Aorta (tissue), 5 donors: Measurements from ENCODE around the gene IFIT2. TPM values are rescaled to one million over a fixed set of nuclear protein-coding genes. Genes with fewer than 3 reads are reported as not detected.

ENCODE experiments used
- ATAC-seq: fragments of 200-7000 bp; cut with Tn5 transposase; one replicate; pipeline ENCODE4 v1.9.1; 2022; ENCODE audit warnings: moderate library complexity; ENCODE audit not compliant: low FRiP score
- DNase-seq, 2 donors: peaks; one replicate each; pipeline ENCODE4 v3.0.0-alpha.2; 2020
- H3K27ac ChIP-seq, 2 donors: one replicate each; pipeline ENCODE4 v1.5.1; 2013; ENCODE audit warnings: low read length in 2 of 2, mild to moderate bottlenecking in 2 of 2, moderate library complexity in 2 of 2, control low read depth in 1 of 2, inconsistent platforms in 1 of 2, low read depth in 1 of 2
- H3K27me3 ChIP-seq, 2 donors: one replicate each; pipeline ENCODE4 v1.6.1; 2013; ENCODE audit warnings: control low read depth in 1 of 2, low read length in 1 of 2, mild to moderate bottlenecking in 1 of 2, moderate library complexity in 1 of 2; ENCODE audit not compliant: insufficient read depth in 2 of 2, control insufficient read depth in 1 of 2
- H3K36me3 ChIP-seq, 2 donors: one replicate each; pipeline ENCODE4 v1.6.1; 2013; ENCODE audit warnings: control low read depth in 1 of 2, low read length in 1 of 2, mild to moderate bottlenecking in 1 of 2; ENCODE audit not compliant: insufficient read depth in 2 of 2, control insufficient read depth in 1 of 2
- H3K4me1 ChIP-seq, 2 donors: one replicate each; pipeline ENCODE4 v1.6.1; 2013; ENCODE audit warnings: low read length in 2 of 2, control low read depth in 1 of 2, mild to moderate bottlenecking in 1 of 2, moderate library complexity in 1 of 2; ENCODE audit not compliant: insufficient read depth in 2 of 2, control insufficient read depth in 1 of 2
- H3K4me3 ChIP-seq, 2 donors: one replicate each; pipeline ENCODE4 v1.5.1; 2013; ENCODE audit warnings: low read length in 2 of 2, control low read depth in 1 of 2, mild to moderate bottlenecking in 1 of 2
- H3K9me3 ChIP-seq: one replicate; pipeline ENCODE4 v1.6.1; 2013; ENCODE audit warnings: mild to moderate bottlenecking, low read length; ENCODE audit not compliant: control insufficient read depth
- WGBS, 2 donors: extraction: QIAGEN DNeasy Blood & Tissue Kit; methylation state at CpG; one replicate each; pipeline ENCODE4 v1.1.7; 2013; 5-methylcytosine and 5-hydroxymethylcytosine counted together
- intact Hi-C, 2 donors: fragments of 100-400 bp; cut with DNase I; formaldehyde crosslinking; loops; one replicate each; pipeline versions ENCODE4 v1.14.2 to v1.15.0; 2022
- polyA plus RNA-seq, 2 donors: library from polyadenylated mRNA; stranded (reverse); fragments of 200-250 nt; gene quantifications; one replicate each; pipeline ENCODE4 v1.2.3, GENCODE V29; 2013
- total RNA-seq, 2 donors: library from RNA; stranded (reverse); fragmentation: NEBNext Ultra II Directional; extraction: Animal tissue kit (Norgen Biotek cat#: 25700); gene quantifications; one replicate each; pipeline ENCODE4 v1.2.1, GENCODE V29; 2021
- donor health status: healthy with polysubstance abuse.
- donor health status: Bipolar disorder and iron deficiency.
- donor health status: DM: no; HTN: no; CAD: no.
- donor health status: DM: no; HTN: no; CAD: no.
- donor health status: DM: yes; HTN: yes; CAD: no.

The IFIT2 gene
- total and polyA plus RNA-seq, 4 donors = 4.6 to 11.9 (median 11.0) TPM

DNA sequence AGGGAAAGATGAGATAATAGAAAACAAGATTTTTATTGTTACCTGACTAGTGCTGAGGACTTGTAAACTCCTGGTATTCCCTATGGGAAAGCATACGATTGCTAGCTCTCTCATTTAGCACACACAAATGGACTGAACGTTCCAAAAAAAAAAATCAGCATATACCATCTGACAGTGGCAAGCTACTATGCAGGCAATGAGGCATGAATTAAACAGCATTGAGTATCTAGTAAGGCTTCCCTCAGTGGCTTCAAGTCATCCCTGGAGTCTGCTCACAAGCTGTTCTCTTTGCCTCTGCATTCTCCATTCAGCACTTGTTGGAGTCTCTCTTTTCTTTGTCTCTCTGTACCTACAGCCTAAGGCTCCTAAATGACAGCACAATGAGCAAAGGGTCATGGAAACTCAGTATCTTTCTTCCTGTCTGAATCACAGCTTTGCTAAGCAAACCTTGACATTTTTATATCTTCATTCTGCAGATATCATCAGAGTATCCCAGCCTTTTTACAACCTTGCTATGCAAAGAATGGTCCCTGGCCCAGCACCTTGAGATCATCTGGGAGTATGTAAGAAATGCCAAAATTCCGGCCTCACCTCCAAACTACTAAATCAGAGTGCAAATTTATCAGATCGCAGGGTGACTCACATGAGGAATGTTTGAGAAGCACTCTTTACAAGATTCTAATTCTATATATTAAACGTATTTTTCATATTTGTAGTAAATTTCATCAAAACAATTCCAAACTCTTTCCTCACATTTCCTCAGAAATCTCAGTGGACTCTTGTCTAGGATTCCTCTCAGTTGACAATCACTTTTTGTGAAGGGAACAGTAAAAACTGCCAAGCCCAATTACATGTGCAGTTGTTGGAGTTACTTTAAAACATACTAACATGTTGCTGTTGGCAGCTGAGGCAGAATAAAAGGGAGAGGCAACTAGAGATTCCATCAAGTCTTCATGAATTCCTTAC lies 39.5 kb upstream of the IFIT2 start:
- intact Hi-C loops = no loop called here
- ATAC-seq = no peak

GRCh38 chr10:89263091-89263490 lies 38.8 kb upstream of the IFIT2 start:
- no peak overlapping the region for H3K4me3 ChIP-seq
- no peaks in the 10 kb centered on the region for H3K9me3 ChIP-seq
- intact Hi-C loops = no loop called here
- ATAC-seq (no peak), DNase-seq (no peak)
- 85% methylated on average over 1 of the region's 1 CpG for WGBS, 2 donors
- no peak overlapping the region for H3K27ac ChIP-seq
- no peaks in the 10 kb centered on the region for H3K27me3 ChIP-seq
- no peaks in the 10 kb centered on the region for H3K4me1 ChIP-seq
- no peaks in the 10 kb centered on the region for H3K36me3 ChIP-seq

More for the DNA sequence above, 39.5 kb upstream of the IFIT2 start:
- Histone ChIP-seq H3K27me3 (no peaks in the 10 kb centered on the region), H3K4me1 (no peaks in the 10 kb centered on the region), H3K36me3 (no peaks in the 10 kb centered on the region), H3K4me3 (no peak overlapping the region), H3K9me3 (no peaks in the 10 kb centered on the region), H3K27ac (no peak overlapping the region)
- no peak for DNase-seq
- 35 to 43% methylated on average over 5 of the region's 5 CpGs for WGBS, 2 donors

GRCh38 chr10:89263531-89263930 lies 38.3 kb upstream of the IFIT2 start:
- Histone ChIP-seq H3K27me3 (no peaks in the 10 kb centered on the region), H3K27ac (no peak overlapping the region), H3K4me1 (no peaks in the 10 kb centered on the region), H3K4me3 (no peak overlapping the region), H3K9me3 (no peaks in the 10 kb centered on the region), H3K36me3 (no peaks in the 10 kb centered on the region)
- DNase-seq = no peak
- 17 to 24% methylated on average over 1 of the region's 1 CpG for WGBS, 2 donors
- intact Hi-C loops = no loop called here
- no peak for ATAC-seq

DNA sequence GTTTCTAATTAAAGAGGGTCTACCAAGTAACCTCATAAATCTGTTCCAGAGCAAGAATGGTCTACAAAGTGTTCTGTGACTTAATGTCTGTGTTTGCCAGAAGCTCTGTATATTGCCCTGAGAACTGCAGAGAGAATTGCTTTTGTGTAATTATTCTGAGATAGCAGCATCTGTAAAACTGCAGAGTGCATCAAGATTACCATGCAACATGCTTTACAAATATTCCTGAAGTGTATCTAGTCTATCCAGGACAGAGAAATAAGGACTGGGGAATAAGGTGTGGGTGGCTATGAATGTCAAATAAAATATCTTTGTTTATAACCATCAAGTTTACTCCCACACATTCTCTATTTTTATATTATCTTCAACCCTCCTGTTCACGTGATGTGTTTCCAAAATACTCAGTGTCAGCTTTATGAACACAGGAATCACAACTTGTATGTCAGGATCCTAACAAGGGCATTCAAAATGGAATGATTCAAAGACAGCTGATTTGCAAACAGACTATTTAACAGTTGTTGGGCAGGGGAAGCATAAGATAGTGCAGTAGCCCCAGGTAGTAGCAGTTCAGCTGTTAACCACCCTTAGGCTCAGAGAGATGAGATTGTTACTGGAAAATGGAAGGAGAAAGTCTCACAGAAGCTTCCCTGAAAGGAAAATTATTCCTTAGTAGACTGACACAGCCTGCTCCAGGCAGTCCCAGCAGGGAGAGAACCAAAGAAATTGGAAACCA lies 35.0 kb upstream of the IFIT2 start:
- no peak for ATAC-seq
- Histone ChIP-seq H3K27ac (no peak overlapping the region), H3K4me1 (no peaks in the 10 kb centered on the region), H3K36me3 (no peaks in the 10 kb centered on the region), H3K27me3 (no peaks in the 10 kb centered on the region), H3K4me3 (no peak overlapping the region), H3K9me3 (no peaks in the 10 kb centered on the region)
- intact Hi-C loops = no loop called here
- no peak for DNase-seq
- WGBS, 2 donors = 22 to 24% methylated on average over 1 of the region's 1 CpG

GRCh38 chr10:89269433-89270152 lies 32.3 kb upstream of the IFIT2 start:
- intact Hi-C loops = no loop called here
- ATAC-seq = no peak
- H3K4me1 ChIP-seq = no peaks in the 10 kb centered on the region
- H3K27ac ChIP-seq = no peak overlapping the region
- WGBS, 2 donors = 82 to 86% methylated on average over 3 of the region's 3 CpGs
- H3K36me3 ChIP-seq = no peaks in the 10 kb centered on the region
- DNase-seq = no peak
- no peaks in the 10 kb centered on the region for H3K27me3 ChIP-seq
- H3K4me3 ChIP-seq = no peak overlapping the region
- H3K9me3 ChIP-seq = no peaks in the 10 kb centered on the region

GRCh38 chr10:89270153-89270483 lies 31.7 kb upstream of the IFIT2 start:
- no peak overlapping the region for H3K27ac ChIP-seq
- no peaks in the 10 kb centered on the region for H3K9me3 ChIP-seq
- no peak for DNase-seq
- intact Hi-C loops = no loop called here
- H3K4me1 ChIP-seq = no peaks in the 10 kb centered on the region
- no peak overlapping the region for H3K4me3 ChIP-seq
- H3K27me3 ChIP-seq = no peaks in the 10 kb centered on the region
- ATAC-seq = no peak
- H3K36me3 ChIP-seq = no peaks in the 10 kb centered on the region

GRCh38 chr10:89271532-89271931 lies 30.3 kb upstream of the IFIT2 start:
- Histone ChIP-seq H3K9me3 (no peaks in the 10 kb centered on the region), H3K27ac (no peak overlapping the region), H3K4me1 (no peaks in the 10 kb centered on the region), H3K27me3 (no peaks in the 10 kb centered on the region), H3K36me3 (no peaks in the 10 kb centered on the region), H3K4me3 (no peak overlapping the region)
- ATAC-seq (no peak), DNase-seq (no peak)
- intact Hi-C loops = no loop called here
- 95 to 100% methylated on average over 2 of the region's 2 CpGs for WGBS, 2 donors

- Histone ChIP-seq H3K4me3 (no peak overlapping the region), H3K9me3 (no peaks in the 10 kb centered on the region), H3K27me3 (no peaks in the 10 kb centered on the region), H3K36me3 (no peaks in the 10 kb centered on the region), H3K4me1 (peaks cover 0 to 2% of the 10 kb centered on the region in 2 donors), H3K27ac (no peak overlapping the region)
- DNase-seq (no peak), ATAC-seq (no peak)
- intact Hi-C loops = no loop called here
- WGBS, 2 donors = 73 to 90% methylated on average over 2 of the region's 2 CpGs
Observed at GRCh38 chr10:89273680-89274079, 28.2 kb upstream of the IFIT2 start.
